Measurements from ENCODE around the gene OLFML2B.

OLFML2B gene

DNA sequence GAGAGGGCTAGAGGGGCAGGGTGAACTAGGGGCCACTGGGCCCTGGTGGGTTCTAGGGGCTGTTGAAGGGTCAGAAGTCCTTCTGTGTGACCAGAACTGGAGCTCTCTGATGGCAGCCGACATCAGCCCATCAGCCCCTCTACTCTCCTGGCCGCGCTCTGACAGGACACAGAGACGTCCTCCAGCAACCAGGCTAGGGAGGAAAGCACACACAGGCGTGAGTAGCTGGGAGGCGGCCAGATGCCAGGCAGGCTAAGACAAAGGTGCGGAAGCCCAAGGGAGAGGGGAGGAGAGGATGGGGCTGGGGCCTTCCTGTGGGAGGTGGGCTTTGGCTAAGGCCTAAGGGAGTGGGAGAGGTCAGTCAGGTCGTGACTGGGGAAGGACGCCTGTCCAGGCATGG is 50.8 kb downstream of the OLFML2B start:
- DNase-seq, result no peak

DNA sequence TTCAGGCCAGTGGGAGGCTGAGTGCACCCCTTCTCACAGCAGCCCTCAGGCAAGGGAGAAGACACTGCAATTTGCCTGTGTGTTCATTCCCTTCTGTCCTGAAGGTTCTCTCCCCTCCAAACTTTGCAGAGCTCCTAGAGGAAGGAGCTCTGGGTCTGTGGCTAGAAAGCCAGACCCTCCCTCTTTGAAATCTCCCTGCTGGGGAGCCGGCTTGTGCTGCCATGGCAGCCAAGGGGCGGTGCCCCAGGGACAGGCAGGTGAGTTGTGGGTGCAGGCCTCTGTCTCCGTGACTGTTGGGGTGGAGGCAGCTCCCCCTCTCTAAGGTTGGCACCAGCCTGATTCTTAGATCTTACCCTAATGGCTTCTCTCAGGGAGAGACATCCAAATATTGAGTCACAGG is 53.0 kb downstream of the OLFML2B start:
- DNase-seq, result no peak

- DNase-seq, result no peak
Observed at GRCh38 chr1:161970036-161970435, 53.6 kb downstream of the OLFML2B start.

DNA sequence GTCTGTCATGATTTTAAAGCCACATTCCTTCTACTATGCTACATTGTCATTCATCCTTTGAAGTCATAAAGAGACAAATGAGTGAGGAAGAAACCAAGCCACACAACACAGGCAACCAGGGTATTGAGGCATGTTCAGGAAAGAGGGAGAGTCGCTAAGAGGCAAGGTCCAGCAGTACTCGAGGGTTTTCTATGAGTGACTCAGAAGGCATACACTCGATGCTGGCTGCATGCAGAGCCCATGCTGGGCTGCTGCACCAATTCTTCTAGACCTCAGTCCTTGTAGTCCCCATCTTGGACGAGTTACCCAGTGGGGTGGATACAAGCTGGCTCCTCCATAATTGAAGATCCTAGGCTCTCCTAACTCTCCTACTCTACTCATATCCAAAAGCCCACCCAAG is 57.6 kb downstream of the OLFML2B start:
- DNase-seq, result no peak

DNA sequence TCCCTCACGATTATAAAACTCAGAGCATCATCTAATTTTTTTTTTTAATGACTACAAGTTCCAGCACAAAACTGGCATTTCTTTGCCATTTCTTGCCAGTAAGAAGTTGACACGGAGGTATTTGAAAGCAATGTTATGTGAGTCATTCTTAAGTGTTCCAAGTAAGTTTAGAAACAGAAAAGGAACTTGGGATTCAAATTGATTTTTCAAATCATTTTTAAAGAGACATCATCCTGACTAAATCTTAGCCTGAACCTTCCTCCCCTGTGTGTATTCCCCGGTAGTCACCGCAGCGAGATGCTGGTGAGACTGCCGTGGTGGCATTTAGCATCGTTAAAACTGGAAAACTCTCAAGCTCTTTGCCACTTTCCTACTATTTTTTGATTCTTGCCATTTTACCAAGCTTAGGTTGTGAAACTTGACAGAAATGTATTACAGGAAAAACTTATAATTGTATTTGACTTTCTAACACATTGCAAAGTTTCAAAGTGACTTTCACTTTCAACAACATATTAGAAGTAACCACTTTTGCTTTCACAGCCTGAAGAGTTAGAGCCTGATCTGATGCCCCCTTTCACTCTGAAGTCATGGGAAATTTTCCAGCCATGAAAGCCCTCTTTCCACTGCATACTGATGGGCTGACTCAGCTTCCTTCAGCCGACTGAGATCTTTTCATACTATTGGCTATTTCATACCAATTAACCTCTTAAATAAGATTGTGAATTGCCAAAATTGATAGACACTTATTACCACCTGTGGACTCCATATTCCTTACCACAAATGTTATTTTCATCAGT is 61.4 kb downstream of the OLFML2B start:
- DNase-seq, result no peak

DNA sequence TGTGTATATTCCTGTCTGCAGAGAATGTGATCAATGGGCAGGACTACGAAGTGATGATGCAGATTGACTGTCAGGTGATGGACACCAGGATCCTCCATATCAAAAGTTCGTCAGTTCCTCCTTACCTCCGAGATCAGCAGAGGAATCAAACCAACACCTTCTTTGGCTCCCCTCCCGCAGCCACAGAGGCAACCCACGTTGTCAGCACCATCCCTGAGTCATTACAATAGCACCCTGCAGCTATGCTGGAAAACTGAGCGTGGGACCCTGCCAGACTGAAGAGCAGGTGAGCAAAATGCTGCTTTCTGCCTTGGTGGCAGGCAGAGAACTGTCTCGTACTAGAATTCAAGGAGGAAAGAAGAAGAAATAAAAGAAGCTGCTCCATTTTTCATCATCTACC is 65.2 kb downstream of the OLFML2B start:
- no peak for DNase-seq

- DNase-seq, result no peak
Observed at GRCh38 chr1:161956930-161957329, 66.7 kb downstream of the OLFML2B start.

DNA sequence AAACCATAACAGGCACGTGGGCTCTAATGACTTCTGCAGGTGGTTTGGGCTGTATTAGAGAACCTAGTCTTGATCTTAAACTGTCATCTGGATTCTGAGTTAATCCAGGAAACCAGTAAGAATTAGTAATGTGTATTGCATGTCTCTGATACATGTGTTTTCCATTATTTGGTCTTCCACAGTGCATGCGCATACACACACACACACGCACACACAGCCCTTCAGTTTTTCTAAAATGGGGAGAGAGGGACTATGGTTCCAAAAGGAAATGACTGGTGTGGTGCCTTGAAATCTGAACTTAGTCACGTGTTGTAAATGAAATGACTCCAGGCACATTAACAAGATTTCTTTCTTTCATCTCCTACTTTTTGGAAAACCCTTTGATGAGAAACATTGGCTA is 67.6 kb downstream of the OLFML2B start:
- DNase-seq, result no peak

- DNase-seq, result no peak
Observed at GRCh38 chr1:161955606-161956005, 68.1 kb downstream of the OLFML2B start.

DNA sequence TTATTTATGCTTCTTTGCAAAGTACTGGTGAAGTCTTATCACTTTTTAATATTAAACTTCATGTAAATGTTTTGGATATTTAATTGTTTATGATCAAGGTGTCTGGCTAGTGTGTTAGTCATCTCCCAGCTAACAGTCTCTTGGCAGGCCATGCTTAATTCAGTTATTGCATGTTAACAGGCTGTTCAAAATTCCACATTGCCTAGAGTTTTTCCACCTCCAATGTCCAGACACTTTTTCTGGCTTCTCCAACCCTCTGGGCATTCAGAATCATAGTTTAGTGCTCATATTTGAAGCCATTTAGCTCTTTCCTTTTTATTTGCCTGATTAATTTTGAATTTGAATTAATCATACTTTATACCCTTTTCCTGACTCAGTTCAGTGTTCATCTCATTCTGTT is 69.2 kb downstream of the OLFML2B start:
- DNase-seq, result no peak

DNA sequence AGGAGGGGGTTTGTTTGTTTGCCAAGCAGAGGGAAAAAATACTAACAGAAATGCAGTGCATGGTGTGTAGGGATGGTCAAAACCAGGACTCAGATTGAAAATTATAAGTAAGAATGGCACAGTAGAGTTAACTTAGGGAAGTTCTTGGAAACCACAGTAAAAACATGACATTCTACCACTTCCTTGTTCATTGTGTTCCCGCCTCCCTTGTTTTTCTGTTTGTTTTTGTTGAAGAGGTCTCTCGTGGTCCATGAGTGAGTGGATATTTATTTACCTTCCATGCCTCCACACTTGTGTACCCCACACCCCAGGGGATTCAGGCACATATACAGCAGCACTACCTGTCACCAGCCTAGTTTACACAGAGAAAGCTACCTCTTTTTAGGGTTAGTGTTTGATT is 69.6 kb downstream of the OLFML2B start:
- DNase-seq, result no peak

GRCh38 chr1:161953256-161953920 is 70.3 kb downstream of the OLFML2B start:
- no peak for DNase-seq

DNA sequence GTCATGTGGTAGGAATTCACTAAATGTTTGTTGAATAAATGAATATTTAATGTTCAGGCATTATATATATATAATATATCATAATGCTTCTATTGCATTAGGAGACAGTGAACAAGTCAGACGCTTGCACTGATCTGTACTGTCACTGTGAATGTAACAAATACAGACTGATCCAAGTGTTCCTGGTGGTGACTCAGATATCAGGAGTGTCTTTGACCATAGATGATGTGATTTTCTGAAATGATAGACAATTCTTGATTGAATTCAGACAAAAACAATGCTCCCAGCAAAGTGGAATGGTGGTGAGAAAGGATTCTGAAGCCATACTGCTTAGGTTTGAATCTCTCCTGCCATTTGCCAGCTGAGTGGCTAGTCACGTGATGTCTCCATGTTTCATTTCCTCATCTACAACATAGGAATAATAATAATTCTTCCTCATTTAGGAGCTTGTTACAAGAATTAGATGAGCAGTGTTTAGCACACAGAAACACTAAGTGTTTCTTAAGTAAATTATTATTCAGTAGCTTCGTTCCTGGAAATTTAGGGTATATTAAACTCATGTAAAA is 71.0 kb downstream of the OLFML2B start:
- DNase-seq, result no peak

GRCh38 chr1:161951646-161952045 is 72.0 kb downstream of the OLFML2B start:
- DNase-seq, result no peak

DNA sequence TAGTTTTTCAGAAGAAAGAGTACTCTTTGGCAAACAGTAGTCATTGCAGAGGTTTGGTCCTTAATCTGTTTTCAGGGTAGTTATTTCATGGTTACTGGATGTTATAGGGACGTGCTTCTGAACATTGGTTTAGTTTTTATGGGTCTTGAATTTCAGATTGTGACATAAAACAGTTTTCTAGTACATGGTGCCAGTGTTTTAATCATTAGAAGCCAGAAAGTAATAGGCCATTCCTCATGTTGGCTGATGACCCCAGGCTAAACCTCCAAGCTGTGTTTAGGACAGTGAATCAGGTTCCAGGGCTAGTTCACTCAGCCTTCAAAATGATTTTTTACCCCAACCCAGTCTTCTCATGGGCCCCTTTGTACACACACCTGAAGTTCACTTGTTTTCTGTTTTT is 73.3 kb downstream of the OLFML2B start:
- no peak for DNase-seq

DNA sequence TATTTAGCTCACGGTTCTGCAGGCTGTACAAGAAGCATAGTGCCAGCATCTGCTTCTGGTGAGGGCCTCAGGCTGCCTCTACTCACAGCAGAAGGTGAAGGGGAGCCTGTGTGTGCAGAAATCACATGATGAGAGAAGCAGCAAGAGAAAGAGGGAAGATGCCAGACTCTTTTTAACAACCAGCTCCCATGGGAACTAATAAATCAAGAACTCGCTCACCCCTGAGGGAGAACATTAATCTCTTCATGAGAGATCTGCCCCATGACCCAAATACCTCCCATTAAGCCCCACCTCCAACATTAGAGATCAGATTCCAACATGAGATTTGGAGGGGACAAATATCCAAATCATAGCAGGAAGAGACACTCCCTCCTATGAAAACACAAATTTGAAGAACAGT is 74.1 kb downstream of the OLFML2B start:
- no peak for DNase-seq

DNA sequence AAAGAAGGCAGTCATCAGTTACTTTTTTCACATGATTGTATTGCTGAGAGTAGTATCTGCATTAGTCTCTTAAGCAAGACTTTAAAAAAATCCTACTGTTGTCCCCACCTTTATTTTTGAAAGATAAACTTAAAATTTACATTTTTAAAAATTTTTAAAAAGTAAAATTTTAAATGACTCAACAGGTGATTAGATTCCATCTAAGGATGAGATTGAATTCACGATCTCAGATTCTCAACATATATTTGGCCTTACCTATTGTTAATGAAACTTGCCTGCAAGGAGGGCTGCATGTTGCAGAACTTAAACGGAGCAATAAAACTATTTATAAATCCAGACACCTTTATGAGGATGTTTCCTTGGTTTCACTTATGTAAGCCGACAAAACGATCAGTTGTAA is 75.2 kb downstream of the OLFML2B start:
- no peak for DNase-seq

DNA sequence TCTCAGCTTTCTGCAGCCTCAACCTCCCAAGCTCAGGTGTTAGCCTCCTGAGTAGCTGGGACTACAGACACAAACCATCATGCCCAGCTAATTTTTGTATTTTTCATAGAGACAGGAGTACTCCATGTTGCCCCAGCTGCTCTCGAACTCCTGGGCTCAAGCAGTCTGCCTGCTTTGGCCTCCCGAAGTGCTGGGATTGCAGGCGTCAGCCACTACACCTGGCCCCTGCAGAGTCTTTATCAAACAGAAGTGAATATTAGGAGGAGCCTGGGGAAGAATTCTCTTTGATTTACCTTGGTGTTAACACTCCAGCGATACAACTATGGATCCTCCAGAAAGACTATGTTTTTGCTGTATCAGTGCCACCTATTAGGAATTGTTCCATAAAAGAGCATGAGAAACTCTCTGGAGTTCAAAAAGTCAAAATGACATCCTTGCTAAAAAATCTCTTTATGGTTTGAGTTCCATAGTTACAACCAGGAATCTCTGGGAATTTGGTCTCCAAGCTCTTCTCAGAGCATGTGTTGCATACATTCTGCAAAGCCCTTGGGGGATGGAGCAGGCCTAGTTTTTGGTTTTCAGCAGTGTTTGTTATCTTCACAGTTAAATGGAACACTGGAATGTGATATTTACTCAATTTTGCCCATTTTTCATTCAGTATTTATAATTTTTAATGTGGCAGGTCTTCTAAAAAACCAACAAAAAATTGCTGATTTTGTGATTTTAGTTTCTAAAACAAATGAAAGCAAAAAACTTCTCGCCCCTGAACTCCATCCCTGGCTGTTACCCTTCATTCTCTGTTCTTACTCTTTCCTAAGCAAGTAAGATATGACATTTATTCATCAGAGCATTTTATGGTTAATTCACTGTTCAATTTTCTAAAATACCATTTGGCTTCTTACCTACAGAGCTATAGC is 77.3 kb downstream of the OLFML2B start:
- DNase-seq, result no peak

DNA sequence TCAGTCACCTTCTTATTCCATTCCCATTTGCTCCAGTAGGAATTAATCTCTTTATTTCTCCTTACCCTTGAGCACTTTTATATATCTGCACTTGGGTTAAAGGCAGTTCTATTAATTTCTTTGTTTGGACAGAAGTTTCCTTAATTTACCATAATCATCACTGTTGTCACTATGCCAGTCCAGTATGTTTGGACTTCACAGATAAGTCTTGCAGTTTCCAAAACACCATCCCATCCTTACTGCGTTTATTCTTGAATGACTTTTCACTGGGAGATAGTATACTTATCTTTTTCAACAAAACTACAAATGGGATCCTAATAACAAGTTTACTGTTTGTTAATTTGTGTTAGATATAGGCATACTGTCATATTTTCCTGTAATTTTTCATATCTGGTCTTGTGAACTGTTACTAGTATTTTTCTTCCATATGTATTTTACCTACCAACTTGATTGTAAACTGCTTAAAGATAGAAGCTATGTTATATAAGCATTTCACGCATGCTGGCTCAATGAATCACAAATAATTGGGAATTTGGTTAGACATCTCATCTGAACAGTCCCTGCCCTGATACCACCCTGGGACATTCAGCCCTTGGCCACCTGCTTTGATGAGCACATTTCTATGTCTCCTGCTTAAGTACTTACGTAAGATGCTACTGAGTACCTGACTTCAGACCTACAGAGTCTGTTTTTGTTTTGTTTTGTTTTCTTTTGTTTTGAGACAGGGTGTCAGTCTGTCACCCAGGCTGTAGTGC is 78.2 kb downstream of the OLFML2B start:
- DNase-seq, result no peak

- DNase-seq, result no peak
Observed at GRCh38 chr1:161944381-161944780, 79.3 kb downstream of the OLFML2B start.

- no peak for DNase-seq
Observed at GRCh38 chr1:161943737-161944136, 79.9 kb downstream of the OLFML2B start.

- no peak for DNase-seq
Observed at GRCh38 chr1:161941726-161942436, 81.8 kb downstream of the OLFML2B start.

Measured in CD4-positive, alpha-beta T cell treated with Interleukin-6 for 4 hours (primary cell).